Measurements from ENCODE around the gene CNPY1.

The CNPY1 gene

GRCh38 chr7:155489158-155489840 lies 57.1 kb downstream of the CNPY1 start:
- no peak for DNase-seq (ENCODE audit: low spot score)

GRCh38 chr7:155488483-155489127 lies 57.8 kb downstream of the CNPY1 start:
- DNase-seq (ENCODE audit: low spot score): no peak

- no peak for DNase-seq (ENCODE audit: low spot score)
These were observed 58.6 kb downstream of the CNPY1 start for GRCh38 chr7:155487509-155488482.

- DNase-seq (ENCODE audit: low spot score): no peak
These were observed 59.4 kb downstream of the CNPY1 start for GRCh38 chr7:155486783-155487508.

GRCh38 chr7:155484483-155485399 lies 61.6 kb downstream of the CNPY1 start:
- no peak for DNase-seq (ENCODE audit: low spot score)

GRCh38 chr7:155483868-155484325 lies 62.5 kb downstream of the CNPY1 start:
- no peak for DNase-seq (ENCODE audit: low spot score)

GRCh38 chr7:155483245-155483644 lies 63.1 kb downstream of the CNPY1 start:
- DNase-seq (ENCODE audit: low spot score): no peak

GRCh38 chr7:155482511-155483183 lies 63.7 kb downstream of the CNPY1 start:
- DNase-seq (ENCODE audit: low spot score): no peak

GRCh38 chr7:155481764-155482163 lies 64.6 kb downstream of the CNPY1 start:
- no peak for DNase-seq (ENCODE audit: low spot score)

- DNase-seq (ENCODE audit: low spot score): no peak
These were observed 68.9 kb downstream of the CNPY1 start for GRCh38 chr7:155477476-155477875.

- no peak for DNase-seq (ENCODE audit: low spot score)
These were observed 74.6 kb downstream of the CNPY1 start for GRCh38 chr7:155471718-155472117.

- DNase-seq (ENCODE audit: low spot score): no peak
These were observed 75.4 kb downstream of the CNPY1 start for GRCh38 chr7:155470686-155471638.

GRCh38 chr7:155470186-155470487 lies 76.2 kb downstream of the CNPY1 start:
- no peak for DNase-seq (ENCODE audit: low spot score)

- DNase-seq (ENCODE audit: low spot score): no peak
These were observed 76.8 kb downstream of the CNPY1 start for GRCh38 chr7:155469311-155470185.

GRCh38 chr7:155468785-155469148 lies 77.6 kb downstream of the CNPY1 start:
- DNase-seq (ENCODE audit: low spot score): no peak

GRCh38 chr7:155467846-155468784 lies 78.2 kb downstream of the CNPY1 start:
- no peak for DNase-seq (ENCODE audit: low spot score)

All from GM03348 (cell line).